Measurements from ENCODE around the gene TNKS1BP1.

DNA sequence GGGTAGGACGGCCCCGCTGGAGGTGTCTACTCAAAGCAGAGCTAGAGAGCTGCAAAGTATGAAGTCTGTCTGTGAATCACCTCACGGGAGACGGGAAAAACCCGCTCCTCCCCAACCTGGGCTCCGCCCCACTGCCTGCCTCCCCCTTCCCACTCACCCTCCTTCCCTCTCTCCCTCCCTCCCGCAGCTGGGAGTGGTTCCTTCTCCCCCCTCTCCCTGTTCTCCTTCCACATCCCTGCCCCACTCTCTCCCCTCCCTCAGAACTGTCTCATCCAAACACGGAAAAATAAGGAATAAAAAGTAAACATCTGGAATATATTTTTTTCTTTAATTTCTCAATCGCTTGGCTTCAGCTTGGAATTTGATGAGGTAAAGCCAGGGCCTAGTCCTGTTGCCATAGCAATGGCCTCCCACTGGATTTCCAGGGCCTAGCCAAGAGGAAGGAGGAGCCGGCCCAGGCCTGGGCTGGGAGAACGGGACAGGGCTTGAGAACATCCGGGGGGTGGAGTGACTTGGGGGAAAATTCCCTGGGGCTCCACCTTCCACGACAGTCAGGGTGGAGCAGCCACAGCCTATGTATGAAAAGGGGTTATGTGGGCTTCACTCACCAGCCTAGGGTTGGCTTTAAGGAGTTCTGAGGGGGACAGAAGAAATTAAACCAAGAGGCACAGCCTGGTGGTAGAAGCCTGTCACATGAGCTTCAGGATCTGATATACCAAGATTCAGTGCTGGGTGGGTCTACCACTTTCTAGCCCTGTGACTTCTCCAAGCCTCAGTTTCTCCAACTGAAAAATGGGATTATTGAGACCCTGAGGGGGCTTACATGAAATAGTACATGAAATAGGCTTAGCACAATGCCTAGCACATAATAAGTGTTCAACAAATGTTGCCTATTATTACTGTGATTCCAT, 2.2 kb downstream of the TNKS1BP1 start:
- TF ChIP-seq CTCF (IDR thresholded peaks at IDR 0.05; ENCODE audit: poor library complexity) (no peak), EZH2phosphoT487 (IDR thresholded peaks at IDR 0.05; ENCODE audit: low read depth, severe bottlenecking, unreplicated experiment) (no peak)
